ENCODE measurements around the gene GLI3. TPM values are rescaled to one million over a fixed set of nuclear protein-coding genes. Genes with fewer than 3 reads are reported as not detected.
A peak's percentile ranks its signal among the peaks of the same experiment; 100 is the strongest.

The GLI3 gene
- total RNA-seq: 25.5 TPM
- long read RNA-seq, partial matches to known transcripts: 1 of 17 reads
- long read RNA-seq, other reads (novel, unspliced or antisense): 16 of 17 reads

DNA sequence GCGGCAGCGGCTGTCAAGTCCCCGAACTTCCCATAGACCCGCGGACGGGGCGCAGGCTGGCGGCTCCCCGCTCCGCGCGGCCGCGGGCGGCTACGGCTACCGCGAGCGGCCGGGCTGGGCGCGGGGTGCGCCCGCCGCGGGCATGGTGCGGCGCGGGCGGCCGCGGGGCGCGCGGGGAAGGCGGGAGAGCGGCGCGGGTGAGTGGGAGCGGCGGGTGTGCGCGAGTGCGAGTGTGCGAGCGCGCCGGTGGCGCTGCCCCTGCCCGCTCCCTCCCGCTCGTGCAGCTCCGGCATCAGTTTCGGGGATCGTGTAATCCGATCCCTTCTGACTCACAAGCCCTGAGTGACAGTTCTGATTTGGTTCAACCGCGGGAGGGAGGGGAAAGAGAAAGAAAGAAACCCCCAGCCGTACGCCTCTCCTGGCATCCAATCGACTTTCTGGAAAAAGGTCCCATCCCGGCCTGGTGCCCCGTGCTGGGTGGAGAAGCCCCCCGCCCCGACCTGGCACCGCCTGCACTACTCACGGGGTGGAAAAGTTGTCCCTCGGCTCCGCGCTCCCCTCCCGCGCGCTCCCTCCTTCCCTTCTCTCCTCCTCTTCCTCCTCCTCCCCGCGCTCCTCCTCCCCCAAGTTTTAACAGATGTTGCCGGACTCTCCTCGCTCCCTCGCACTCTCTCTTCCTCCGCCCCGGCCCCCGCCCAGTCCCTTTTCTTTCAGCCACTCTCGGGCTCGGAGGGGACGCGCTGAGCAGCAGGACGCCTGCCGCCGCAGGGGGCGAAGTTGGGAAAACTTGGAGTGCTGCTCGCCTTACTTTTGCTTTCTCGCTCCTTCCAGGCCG lies at the start of gene GLI3:
Gene GLI3, minus strand, starts transcription at position 234 of the 835 bp plus-strand sequence. CDS start 13,956 bp downstream, outside the sequence.
- peak; percentile 92 for DNase-seq (ENCODE audit: low spot score)

DNA sequence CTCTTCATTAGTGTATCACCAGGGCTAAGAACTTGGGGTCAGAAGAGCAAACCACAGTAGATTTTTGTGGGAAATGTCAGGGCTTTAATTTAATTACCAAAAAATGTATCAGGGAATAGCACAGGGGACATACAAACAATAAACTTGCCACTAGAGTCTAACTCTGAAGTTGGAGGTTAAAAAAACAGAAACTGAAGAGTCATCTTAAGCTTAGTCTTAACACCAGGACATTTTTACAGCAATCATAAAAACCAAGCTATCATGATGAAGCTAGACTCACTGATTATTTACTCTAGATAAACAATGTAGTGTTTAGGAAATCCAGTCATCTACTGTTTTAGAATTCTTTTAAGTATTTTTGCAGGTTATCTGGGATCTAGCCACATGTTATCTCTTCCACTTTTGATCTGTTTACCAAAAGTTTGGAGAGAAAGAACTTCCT lies 48.4 kb upstream of the GLI3 start:
- no peak for DNase-seq (ENCODE audit: low spot score)

DNA sequence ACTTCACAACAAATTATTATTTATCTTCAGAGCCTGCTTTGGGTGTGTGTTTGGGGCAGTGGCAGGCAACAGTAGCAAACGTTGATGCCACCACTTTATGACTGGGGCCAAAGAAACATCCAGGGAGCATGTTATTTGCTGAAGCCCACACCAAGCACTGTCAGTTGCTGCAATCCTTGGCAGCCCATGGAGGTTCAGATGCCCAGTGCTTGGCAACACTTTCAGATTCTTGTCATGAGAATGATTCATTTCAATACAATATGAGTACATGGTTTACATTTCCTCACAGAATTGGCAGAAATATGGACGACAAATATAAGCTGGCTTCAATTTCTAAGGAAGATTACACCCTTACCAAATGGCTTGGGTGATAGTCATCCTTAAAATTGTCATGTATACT lies 46.5 kb upstream of the GLI3 start:
- DNase-seq (ENCODE audit: low spot score): no peak

DNA sequence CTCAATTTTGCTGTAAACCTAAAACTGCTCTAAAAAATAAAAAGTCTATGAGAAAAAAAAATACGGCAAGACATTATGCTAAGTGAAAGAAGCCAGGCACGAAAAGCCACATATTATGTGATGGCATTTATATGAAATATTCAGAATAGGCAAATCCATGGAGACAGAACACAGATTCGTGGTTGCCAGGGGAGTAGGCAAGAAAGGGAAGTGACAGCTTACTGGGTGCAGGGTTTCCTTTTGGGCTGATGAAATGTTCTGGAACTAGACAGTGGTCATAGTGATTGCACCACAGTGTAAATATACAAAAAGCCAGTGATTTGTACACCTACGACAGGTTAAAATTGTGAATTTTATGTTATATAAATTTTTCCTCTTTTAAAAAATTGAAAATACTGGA lies 41.3 kb upstream of the GLI3 start:
- no peak for DNase-seq (ENCODE audit: low spot score)

DNA sequence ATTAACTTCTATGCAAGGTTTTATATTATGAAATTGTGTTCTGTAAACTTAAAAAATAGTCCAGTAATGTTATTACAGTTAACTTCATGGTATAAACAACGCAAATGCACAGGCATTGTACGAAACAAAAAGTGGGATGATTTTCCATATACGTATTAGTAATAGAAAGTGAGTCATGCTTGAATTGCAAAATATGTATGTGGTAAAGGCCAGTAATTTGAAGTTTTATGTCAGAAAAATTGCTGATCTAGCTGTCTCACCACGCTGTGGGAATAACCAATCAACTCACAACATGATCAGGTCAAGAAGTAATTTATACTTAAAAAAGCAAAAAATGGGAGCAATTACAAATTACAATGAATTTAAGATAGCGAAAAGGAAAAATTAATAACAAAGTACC lies 37.0 kb upstream of the GLI3 start:
- DNase-seq (ENCODE audit: low spot score): no peak

DNA sequence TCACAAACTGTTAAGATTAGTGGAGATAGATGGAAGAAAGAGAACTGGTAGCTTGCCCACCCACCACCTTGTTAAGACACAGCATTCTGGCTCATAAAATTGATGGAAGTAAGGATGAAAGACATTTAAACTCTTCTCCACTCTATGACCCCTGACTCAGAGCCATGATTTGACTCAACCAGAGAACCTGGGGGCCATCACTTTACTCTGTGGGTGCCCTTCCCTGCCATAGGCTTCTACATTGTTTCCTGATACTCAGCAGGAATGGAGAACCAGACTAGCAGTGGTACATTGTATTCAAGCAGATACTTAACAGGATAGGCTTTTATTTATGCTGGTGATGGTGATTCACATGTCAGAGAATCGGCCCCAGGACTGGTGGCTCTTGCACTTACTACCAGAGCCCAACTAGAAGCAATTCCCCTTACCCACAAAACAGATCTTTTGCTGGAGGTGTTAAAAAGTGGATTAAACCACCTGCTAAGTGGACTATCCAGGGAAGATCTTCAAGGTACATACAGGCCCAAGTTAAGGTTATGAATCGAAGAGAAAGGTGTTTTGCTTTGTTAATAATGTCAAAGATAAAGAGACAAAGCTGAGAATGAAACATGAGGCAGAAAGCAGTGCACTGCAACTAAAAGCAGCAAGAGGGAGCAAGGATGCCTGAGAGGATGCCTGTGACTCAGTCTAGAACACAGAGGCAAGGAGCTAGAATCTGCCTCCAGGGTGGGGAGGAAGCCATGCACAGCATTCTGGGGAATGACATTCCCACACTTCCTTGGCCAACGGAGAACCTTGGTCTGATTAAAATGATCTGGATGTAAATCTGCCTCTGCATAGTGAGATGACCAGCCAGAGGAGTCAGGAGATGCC lies 36.0 kb upstream of the GLI3 start:
- no peak for DNase-seq (ENCODE audit: low spot score)

DNA sequence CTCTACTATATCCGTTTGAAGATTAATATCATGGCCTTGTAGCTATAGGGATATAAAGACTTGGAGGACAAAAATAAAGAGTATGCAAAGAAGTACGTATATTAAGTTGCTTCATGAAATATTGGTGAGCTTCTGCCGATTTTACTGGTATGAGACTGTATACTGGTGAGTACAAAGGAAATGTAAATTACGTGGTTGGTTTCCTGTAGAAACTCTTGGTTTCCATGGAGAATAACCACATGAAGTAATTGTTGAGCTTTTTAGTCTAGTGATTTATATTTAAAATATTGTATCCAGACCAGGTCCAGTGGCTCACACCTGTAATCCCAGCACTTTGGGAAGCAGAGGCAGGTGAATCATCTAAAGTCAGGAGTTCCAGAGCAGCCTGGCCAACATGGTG lies 32.2 kb upstream of the GLI3 start:
- no peak for DNase-seq (ENCODE audit: low spot score)

DNA sequence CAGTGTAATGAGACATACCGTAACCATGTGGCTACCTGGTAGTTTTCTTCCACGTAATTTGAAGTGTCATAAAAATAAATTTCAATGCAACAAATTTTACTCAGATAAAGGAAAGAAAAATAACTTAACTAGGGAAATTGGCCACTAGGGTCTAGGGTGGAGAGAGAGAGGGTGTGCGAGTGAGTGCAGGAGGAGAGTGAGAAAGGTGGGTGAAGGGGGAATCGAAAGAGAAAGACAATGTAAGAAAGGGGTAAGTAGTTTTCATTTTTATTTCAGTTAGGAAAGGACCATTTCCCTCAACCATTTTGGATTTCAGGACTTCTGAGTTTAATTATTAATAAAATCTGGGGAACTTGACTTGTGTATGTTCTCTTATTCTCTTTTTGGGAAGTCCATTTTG lies 27.7 kb upstream of the GLI3 start:
- no peak for DNase-seq (ENCODE audit: low spot score)

DNA sequence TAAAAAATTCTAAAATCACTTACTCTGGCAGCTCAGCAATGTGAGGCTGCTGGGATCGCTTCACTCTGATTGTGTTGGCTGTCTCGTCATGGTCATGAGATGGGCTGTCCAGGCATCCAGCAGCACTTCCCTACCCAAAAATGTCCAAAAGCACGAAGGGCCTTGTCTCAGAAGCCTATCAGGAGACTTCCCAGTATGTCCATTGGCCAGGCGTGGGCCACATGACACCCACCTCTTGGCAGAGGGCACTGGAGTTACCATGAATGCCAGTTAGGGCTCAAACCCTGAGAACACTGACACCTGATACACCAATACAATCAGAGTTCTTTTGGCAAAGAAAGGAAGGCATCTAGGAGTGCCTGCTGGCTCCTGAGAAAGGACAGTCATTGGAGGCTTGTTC lies 27.0 kb upstream of the GLI3 start:
- DNase-seq (ENCODE audit: low spot score): no peak

DNA sequence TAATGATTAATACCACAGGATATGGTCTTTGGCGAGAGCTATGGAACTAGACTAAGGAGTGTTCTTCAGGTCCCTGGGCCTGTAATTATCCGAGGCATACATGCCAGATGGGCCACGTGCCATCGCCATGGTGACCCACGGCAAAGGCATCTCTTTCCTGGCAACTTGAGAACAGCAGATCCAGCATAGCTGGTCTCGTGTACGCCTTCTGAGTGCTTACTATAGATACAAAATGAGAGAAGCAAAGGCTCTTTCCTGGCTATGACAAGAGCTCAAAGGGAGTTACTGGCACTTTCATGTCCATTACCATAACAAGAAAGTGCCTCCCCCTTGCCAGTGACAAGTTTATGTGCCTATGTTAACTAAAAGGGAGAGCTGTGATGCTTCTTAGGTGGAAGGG lies 26.0 kb upstream of the GLI3 start:
- DNase-seq (ENCODE audit: low spot score): no peak

DNA sequence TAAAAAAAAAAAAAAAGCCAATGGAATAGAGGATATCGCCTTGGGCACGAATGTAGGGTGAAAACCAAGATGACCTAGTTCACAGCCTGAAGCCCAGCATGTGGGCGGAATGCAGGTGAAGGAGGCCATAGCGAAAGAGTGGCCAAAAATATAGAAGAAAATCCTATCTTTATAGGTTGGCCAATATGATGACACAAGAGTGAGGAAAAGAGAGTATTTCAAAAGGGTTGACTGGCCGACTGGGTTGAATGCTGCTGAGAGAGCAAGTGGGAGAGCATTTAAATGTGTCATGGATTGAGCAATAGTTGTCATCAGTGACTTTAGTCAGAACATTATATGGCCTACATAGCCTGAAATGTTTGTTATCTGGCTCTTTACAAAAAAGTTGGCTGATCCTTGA lies 17.2 kb upstream of the GLI3 start:
- DNase-seq (ENCODE audit: low spot score): no peak

DNA sequence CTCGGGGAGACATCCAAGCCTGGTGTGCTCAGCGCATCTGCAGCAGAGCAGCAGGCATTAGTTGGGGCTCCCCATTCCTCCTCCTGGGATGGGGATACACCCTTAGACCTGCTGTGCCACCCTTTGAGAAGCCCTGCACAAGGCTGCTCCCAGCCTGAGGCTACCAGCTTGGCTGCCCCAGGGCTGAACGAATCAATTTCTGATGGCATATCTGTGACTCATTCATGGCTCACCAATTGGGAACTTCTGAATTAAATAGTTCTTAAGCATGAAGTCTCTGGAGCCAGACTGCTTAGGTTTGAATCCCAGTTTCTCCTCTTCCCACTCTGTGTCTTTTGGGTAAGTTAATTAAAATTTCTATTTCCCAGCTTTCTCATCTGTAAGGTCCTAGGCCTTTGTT lies 16.3 kb upstream of the GLI3 start:
- no peak for DNase-seq (ENCODE audit: low spot score)

DNA sequence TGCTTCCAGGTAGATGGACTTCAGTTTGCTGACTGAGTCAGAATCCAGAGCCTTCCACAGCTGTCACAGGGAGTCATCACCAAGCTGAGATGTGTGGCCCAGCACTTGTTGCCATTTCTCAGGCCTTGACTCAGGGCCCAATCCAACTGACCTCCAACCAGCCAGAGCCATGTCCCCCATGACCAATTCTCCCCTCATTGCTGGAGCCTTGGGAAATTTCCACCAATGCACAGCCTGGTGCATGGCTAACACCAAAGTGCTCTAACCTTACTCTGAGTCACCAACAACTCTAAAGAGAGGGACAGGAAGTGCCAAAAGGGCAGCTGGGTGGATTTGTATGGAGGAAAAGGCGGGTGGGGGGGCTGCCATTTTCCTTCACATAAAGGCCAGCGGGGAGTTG lies 13.4 kb upstream of the GLI3 start:
- no peak for DNase-seq (ENCODE audit: low spot score)

DNA sequence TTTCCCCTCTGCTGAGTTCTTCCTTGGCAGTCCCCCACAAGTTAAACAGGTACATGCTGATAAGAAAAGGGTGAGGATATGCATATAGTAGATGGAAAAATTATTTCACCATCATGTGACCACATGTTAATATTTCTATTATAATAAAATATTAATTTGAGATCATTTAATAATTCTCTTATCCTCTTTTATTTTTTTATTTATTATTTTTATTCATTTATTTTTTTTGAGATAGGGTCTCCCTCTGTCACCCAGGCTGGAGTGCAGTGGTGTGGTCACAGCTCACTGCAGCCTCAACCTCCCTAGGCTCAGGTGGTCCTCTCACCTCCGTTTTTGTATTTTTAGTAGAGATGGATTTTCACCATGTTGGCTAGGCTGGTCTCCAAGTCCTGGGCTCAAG lies 11.6 kb upstream of the GLI3 start:
- no peak for DNase-seq (ENCODE audit: low spot score)

DNA sequence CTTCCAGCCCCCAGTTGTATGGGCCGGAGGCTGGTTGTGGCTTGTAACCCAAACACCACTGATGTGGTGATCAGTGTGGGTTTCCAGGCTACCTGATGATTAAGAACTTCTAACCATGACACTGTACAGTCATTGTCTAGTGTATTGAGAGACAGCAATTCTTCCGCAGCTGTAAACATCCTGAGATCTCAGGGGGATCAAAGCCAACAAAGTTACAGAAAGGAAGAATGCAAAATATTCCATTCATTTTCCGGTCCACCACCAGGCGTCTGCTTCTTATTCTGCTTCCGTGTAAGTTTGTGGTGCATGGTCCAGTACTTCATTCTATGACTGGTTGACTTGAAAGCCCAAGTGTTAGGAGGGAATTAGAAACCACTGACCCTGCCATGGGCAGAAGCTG lies 10.3 kb upstream of the GLI3 start:
- no peak for DNase-seq (ENCODE audit: low spot score)

DNA sequence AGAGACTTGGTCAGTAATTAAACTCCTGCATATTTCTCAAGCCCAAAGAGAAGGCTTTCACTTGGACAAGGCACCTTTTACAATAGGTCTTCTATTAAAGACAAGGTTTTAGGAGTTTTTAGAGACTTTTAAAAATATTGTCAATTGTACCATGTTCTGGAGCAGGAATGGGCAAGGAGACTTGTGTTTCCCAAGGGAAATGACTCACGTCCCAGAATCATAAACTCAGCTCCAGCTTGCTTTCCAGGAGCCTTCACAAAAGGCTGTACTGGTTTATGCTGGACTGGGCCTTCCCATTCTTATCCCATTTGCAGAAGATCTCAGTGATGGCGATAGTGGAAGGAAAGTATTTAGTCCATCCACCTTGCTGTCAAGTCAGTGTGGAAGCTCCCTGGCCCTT lies 7.8 kb upstream of the GLI3 start:
- no peak for DNase-seq (ENCODE audit: low spot score)

DNA sequence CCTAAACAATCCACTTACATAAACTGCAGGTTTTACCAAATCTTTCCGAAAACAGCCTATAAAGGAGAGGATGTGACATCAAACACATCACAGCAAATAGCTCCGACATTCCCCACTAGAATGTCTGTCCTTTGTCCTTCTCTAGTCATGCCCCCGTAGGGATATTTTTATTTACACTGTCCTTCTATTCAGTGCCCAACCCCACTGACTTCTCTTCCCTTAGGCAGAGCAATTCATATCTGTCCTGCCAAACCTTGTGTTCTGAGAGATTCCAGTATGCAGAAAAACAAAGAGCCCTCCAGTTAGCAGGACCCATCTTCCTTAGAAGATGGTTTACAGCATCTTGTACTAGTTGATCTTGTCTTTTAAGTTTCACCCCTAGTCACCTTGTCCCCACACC lies 5.4 kb upstream of the GLI3 start:
- no peak for DNase-seq (ENCODE audit: low spot score)

DNA sequence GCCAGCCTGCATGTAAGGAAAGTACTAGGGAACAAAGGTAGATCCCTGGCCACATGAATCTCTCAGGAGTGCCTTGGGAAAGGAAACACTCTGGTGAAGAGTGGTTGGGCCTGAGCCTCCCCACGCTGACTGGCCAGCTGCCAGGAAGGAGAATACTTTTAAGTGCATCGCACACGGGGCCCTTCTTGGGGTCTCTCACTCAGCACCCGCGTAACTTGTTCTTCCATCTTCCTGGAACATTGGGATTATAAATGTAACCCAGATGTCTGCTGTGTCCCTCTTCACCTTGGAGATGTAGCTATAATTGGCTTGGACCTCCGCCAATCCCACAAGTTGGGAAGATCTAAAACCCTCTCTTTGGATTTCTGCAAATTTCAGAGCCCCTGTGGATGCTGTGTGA lies 4.4 kb upstream of the GLI3 start:
- DNase-seq (ENCODE audit: low spot score): no peak

DNA sequence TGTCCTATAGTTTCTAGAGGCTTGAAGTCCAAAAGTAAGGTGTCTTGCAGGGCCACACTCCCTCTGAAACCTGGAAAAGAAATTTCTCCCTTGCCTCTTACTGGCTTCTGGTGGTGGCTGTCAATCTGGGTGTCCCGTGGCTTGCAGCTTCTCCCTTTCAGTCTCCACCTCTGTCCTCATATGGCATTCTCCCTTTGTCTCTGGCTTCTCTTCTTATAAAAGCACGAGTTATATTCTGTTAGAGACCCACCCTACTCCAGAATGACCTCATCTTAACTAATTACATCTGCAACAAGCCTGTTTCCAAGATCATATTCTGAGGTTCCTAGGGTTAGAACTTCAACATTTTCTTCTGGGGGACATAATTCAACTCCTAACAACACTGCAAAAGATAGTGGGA lies 3.4 kb upstream of the GLI3 start:
- DNase-seq (ENCODE audit: low spot score): no peak

DNA sequence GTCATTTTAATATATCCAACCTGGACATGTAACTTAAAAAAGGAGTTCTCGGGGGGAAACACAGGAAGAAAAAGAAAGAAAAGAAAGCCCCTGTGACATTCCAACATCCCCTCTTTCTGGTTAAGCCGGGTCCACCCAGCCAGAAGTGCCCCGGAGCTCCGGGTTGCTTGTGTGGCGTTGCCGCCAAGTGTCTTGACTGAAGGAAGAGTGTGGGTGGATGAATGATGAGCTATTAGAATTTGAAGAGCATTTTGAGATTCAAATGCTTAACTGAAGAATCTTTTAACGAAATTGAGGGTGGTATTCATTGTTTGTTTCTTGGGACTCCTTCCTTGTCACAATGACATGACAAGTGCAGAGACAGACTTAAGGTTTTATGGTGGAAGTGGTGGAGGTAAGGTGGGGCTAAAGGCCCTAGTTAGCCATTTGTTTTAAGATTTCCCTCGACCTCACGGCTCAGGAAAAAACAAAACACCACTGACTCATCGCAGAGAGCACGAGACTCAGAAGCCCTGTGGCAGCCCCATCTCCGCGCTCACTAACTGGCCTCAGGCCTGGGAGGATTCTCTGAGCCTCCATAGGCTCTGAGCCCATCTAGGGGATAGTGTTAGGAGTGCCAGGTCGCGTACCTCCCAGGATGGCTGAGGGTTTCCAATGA lies 1.8 kb upstream of the GLI3 start:
- no peak for DNase-seq (ENCODE audit: low spot score)

DNA sequence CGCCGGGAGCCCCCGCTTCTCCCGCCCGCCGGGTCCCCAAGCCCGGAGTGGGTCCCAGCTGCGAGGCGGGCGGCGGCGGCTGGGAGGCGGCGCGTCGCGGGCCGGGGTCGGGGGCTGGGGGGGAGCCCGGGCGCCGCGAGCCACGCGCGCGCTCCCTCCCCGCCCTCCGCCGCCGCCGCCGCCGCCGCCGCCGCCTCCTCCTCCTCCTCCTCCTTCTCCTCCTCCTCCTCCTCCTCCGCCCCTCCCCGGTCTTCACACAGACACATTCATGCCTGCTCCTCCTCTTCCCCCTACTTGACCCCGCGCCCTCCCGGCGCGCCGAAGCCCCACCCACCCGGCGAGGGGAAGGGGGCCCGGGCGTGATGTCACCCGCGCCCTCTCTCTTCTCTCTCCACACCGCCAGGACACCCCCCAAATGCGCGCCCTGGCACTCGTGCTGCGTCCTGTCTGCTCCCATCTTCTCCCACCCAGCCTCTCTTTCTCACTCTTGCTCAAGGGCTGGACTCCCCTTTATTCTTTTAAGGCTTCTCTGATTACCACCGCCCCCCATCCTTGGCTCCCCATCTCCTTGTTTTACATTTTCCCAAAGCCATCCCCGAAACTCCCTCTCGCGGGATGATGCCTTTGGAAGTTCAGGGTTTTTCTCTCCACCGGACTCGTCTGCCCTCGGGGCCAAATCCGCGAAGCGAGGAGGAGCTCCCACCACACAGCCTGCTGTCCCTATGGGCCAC lies 967 bp upstream of the GLI3 start:
- no peak for DNase-seq (ENCODE audit: low spot score)
